Omental fat pad (tissue), 4 donors: ENCODE data around the gene CD55. TPM values are rescaled to one million over a fixed set of nuclear protein-coding genes. Genes with fewer than 3 reads are reported as not detected.

ENCODE experiments used
- ATAC-seq: fragments of 150-250 bp; one replicate; pipeline ENCODE4 v1.9.1; 2016; ENCODE audit warnings: mild to moderate bottlenecking, moderate library complexity; ENCODE audit not compliant: low FRiP score
- DNase-seq: peaks from one replicate; pipeline ENCODE4 v3.0.0-alpha.2; 2019; ENCODE audit warnings: low spot score
- total RNA-seq, 4 donors: library from RNA; depleted of rRNA; stranded (reverse); fragments of >200 nt; gene quantifications; one replicate each; pipeline ENCODE4 v1.1.0, GENCODE V29; 2016
- TF ChIP-seq, protein P1 (sequence below), 3 donors: fragments of 450-650 bp; IDR thresholded peaks; one replicate each; pipeline ENCODE4 v1.5.1; 2016 to 2017; ENCODE audit warnings: antibody characterized with exemption in 3 of 3, mild to moderate bottlenecking in 3 of 3, moderate library complexity in 2 of 3

CD55 gene
- total RNA-seq, 4 donors from 2014 or later, result 86.2 to 468 (median 195) TPM

DNA sequence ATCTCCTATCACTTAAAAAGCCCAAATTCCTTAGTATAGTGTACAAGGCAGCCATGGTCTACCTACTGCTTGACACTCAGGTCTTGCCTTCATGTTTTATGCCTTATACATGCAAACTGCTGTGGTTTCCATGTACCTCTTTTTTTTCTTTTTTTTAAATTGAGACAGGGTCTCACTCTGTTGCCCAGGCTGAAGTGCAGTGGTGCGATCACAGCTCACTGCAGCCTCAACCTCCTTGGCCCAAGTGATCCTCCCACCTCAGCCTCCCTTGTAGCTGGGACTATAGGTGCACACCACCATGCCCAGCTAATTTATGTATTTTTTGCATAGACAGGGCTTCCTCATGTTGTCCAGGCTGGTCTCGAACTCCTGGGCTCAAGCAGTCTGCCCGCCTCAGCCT is 8.0 kb downstream of the CD55 start:
- DNase-seq (no peak), ATAC-seq (no peak)
- TF ChIP-seq, protein P1, sequence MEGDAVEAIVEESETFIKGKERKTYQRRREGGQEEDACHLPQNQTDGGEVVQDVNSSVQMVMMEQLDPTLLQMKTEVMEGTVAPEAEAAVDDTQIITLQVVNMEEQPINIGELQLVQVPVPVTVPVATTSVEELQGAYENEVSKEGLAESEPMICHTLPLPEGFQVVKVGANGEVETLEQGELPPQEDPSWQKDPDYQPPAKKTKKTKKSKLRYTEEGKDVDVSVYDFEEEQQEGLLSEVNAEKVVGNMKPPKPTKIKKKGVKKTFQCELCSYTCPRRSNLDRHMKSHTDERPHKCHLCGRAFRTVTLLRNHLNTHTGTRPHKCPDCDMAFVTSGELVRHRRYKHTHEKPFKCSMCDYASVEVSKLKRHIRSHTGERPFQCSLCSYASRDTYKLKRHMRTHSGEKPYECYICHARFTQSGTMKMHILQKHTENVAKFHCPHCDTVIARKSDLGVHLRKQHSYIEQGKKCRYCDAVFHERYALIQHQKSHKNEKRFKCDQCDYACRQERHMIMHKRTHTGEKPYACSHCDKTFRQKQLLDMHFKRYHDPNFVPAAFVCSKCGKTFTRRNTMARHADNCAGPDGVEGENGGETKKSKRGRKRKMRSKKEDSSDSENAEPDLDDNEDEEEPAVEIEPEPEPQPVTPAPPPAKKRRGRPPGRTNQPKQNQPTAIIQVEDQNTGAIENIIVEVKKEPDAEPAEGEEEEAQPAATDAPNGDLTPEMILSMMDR (IDR thresholded peaks at IDR 0.05), result no peak

GRCh38 chr1:207330011-207330710 is 8.7 kb downstream of the CD55 start:
- ATAC-seq, result no peak
- TF ChIP-seq, protein P1 (IDR thresholded peaks at IDR 0.05), result no peak

GRCh38 chr1:207331354-207332313 is 10.2 kb downstream of the CD55 start:
- DNase-seq (no peak), ATAC-seq (no peak)
- TF ChIP-seq, protein P1 (IDR thresholded peaks at IDR 0.05), result no peak

More at GRCh38 chr1:207330011-207330710, 8.7 kb downstream of the CD55 start:
- no peak for DNase-seq

GRCh38 chr1:207333009-207333600 is 11.6 kb downstream of the CD55 start:
- TF ChIP-seq, protein P1 (IDR thresholded peaks at IDR 0.05), result no peak

DNA sequence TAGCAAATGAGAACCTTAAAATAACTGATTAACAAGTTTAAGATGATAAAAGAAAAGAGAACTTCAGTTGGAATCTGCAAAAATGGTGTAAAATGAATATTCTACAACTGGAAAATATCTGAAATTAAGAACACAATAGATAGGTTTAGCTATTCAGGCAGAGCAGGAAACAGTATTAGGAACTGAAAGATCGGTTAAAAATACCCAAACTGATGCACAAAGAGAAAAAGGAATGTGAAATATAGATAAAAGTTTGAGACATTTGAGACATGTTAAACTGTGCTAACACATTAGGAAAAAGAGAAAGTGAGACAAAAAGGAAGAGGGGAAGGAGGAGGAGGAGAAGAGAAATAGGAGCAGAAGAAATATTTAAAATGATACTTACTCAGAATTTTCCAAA is 12.1 kb downstream of the CD55 start:
- ATAC-seq, result no peak

More at GRCh38 chr1:207333009-207333600, 11.6 kb downstream of the CD55 start:
- DNase-seq, result no peak
- no peak for ATAC-seq

DNA sequence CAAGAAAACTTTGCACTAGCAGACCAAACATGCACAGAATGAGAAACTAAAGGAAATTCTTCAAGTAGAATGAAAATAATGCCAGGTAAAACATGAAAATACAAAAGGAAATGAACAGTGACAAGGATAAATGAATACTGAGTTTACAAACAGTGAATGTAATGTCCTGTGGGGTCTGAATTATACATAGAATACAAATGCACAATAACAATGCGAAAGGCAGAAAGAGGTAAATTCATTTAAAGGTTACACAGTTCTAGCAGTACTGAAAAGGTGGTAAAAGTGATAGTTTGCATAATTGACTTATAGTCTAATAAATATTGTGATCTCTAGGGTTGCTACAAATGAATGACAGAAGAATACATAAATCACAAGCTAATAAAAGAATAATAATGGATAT is 12.9 kb downstream of the CD55 start:
- no peak for DNase-seq
- TF ChIP-seq, protein P1 (IDR thresholded peaks at IDR 0.05), result no peak
- ATAC-seq, result no peak

More for the DNA sequence above, 12.1 kb downstream of the CD55 start:
- TF ChIP-seq, protein P1 (IDR thresholded peaks at IDR 0.05), result no peak
- no peak for DNase-seq
